Brain microvascular endothelial cell (primary cell): ENCODE data around the gene TOR1B.
A peak's percentile ranks its signal among the peaks of the same experiment; 100 is the strongest.

Experiments used
- DNase-seq: peaks from one replicate; pipeline ENCODE4 v3.0.0-alpha.2; 2020
- H3K27ac ChIP-seq: fragments of 250-450 bp; sonication (Bioruptor Pico); 2 replicates; pipeline ENCODE4 v1.5.1; 2020; ENCODE audit warnings: mild to moderate bottlenecking, moderate library complexity
- H3K27me3 ChIP-seq: fragments of 250-450 bp; sonication (Bioruptor Pico); replicated peaks from 2 replicates; pipeline ENCODE4 v1.5.1; 2020; ENCODE audit warnings: mild to moderate bottlenecking
- H3K36me3 ChIP-seq: fragments of 250-450 bp; sonication (Bioruptor Pico); replicated peaks from 2 replicates; pipeline ENCODE4 v1.5.1; 2020; ENCODE audit warnings: mild to moderate bottlenecking
- H3K4me3 ChIP-seq: 2 replicates; pipeline ENCODE4 v1.5.1; 2011; ENCODE audit warnings: low read depth, mild to moderate bottlenecking, control low read depth, low read length, moderate library complexity
- CTCF ChIP-seq: IDR thresholded peaks from 2 replicates; pipeline ENCODE4 v1.5.1; 2011; ENCODE audit warnings: low read depth, mild to moderate bottlenecking, moderate library complexity, low read length, control low read depth, inconsistent platforms; ENCODE audit errors: missing control alignments
- in situ Hi-C: cut with HindIII; loops from 2 replicates; pipeline ENCODE4 v1.10.0; 2017; ENCODE audit warnings: low sequenced_read_pairs, low pct_ligation_motif_present

The TOR1B gene

GRCh38 chr9:129765764-129766317 lies 37.1 kb upstream of the TOR1B start:
- no peaks in the 10 kb centered on the region for H3K27me3 ChIP-seq
- in situ Hi-C loops: no loop called here
- H3K36me3 ChIP-seq: no peaks in the 10 kb centered on the region
- H3K4me3 ChIP-seq: no peak overlapping the region
- DNase-seq: no peak
- no peak for TF ChIP-seq CTCF
- no peak overlapping the region for H3K27ac ChIP-seq

GRCh38 chr9:129768486-129768885 lies 34.5 kb upstream of the TOR1B start:
- no peak for TF ChIP-seq CTCF
- no peaks in the 10 kb centered on the region for H3K27me3 ChIP-seq
- H3K36me3 ChIP-seq: no peaks in the 10 kb centered on the region
- H3K27ac ChIP-seq: no peak overlapping the region
- in situ Hi-C loops: no loop called here
- no peak overlapping the region for H3K4me3 ChIP-seq
- no peak for DNase-seq

- Histone ChIP-seq H3K36me3 (no peaks in the 10 kb centered on the region), H3K27ac (no peak overlapping the region), H3K4me3 (no peak overlapping the region), H3K27me3 (no peaks in the 10 kb centered on the region)
- in situ Hi-C loops: no loop called here
- DNase-seq: no peak
- TF ChIP-seq CTCF: no peak
Measured at GRCh38 chr9:129769669-129770068, 33.3 kb upstream of the TOR1B start.

GRCh38 chr9:129770741-129771140 lies 32.2 kb upstream of the TOR1B start:
- Histone ChIP-seq H3K27ac (no peak overlapping the region), H3K4me3 (no peak overlapping the region), H3K27me3 (no peaks in the 10 kb centered on the region), H3K36me3 (no peaks in the 10 kb centered on the region)
- TF ChIP-seq CTCF: no peak
- in situ Hi-C loops: no loop called here
- DNase-seq: no peak

- Histone ChIP-seq H3K27ac (no peak overlapping the region), H3K27me3 (no peaks in the 10 kb centered on the region), H3K36me3 (no peaks in the 10 kb centered on the region), H3K4me3 (no peak overlapping the region)
- peak; percentile 54 for DNase-seq
- in situ Hi-C loops: no loop called here
- TF ChIP-seq CTCF: no peak
Measured at GRCh38 chr9:129773262-129774048, 29.5 kb upstream of the TOR1B start.
